ENCODE results near the gene SLN.

- TF ChIP-seq POLR2A (IDR thresholded peaks at IDR 0.05) (no peak), CTCF (IDR thresholded peaks at IDR 0.05 in 4 of 5, conservative IDR thresholded peaks at IDR 0.05 in 1 of 5) (no peak)
Observed at GRCh38 chr11:107722662-107723061, 10.8 kb upstream of the SLN start.

All from gastrocnemius medialis (tissue), 4 donors.